ENCODE data around the gene JMJD1C.

GRCh38 chr10:63384675-63385074 is 81.1 kb downstream of the JMJD1C start:
- no peak for TF ChIP-seq EZH2phosphoT487 (IDR thresholded peaks at IDR 0.05; ENCODE audit: borderline replicate concordance, low read depth, low read length)
- no peak for TF ChIP-seq CTCF (conservative IDR thresholded peaks at IDR 0.05; ENCODE audit: low read length)
